Measurements from ENCODE around the gene SLC25A13. TPM values are rescaled to one million over a fixed set of nuclear protein-coding genes. Genes with fewer than 3 reads are reported as not detected.

The SLC25A13 gene
- total RNA-seq, 1 donor from 2014 or later, result 55.8 TPM

DNA sequence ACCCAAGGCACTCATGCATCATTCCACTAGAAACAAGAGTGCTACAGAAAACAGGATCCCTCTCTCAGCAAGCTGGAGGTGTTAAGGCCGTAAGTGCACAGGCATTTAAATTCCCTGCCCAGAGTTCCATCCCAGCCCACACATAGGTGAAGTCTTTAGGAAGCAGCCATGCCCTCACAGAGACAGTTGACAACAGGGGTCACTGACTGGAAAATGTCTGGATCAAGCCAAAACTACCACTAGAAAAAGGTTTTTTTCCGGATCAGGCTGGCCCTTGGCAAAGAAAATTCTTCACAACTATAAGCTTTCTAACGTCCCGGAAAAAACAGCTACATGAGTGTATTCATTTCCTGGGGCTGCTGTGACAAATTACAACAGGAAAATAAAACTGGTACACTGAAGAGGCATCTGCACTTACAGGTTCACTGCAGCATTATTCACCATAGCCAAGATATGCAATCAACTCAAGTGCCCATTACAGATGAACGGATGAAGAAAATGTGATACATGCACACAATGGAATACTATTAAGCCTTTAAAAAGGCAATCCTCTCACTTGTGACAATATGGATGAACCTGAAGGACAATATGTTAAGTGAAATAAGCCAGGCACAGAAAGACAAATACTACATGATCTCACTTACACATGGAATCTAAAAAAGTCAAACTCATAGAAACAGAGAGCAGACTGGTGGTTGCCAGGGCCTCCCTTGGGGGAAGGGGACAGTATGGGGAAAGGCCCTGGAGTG is 52.5 kb downstream of the SLC25A13 start:
- no peak overlapping the region for H3K27ac Mint-ChIP-seq
- no peak overlapping the region for H3K4me3 Mint-ChIP-seq
- no peaks in the 10 kb centered on the region for H3K4me1 Mint-ChIP-seq (ENCODE audit: unreplicated experiment)
- peaks cover 21% of the 10 kb centered on the region for H3K36me3 Mint-ChIP-seq
- DNase-seq (ENCODE audit: extremely low spot score, unreplicated experiment), result no peak
- H3K27me3 Mint-ChIP-seq, result no peaks in the 10 kb centered on the region
- TF ChIP-seq, protein P1, sequence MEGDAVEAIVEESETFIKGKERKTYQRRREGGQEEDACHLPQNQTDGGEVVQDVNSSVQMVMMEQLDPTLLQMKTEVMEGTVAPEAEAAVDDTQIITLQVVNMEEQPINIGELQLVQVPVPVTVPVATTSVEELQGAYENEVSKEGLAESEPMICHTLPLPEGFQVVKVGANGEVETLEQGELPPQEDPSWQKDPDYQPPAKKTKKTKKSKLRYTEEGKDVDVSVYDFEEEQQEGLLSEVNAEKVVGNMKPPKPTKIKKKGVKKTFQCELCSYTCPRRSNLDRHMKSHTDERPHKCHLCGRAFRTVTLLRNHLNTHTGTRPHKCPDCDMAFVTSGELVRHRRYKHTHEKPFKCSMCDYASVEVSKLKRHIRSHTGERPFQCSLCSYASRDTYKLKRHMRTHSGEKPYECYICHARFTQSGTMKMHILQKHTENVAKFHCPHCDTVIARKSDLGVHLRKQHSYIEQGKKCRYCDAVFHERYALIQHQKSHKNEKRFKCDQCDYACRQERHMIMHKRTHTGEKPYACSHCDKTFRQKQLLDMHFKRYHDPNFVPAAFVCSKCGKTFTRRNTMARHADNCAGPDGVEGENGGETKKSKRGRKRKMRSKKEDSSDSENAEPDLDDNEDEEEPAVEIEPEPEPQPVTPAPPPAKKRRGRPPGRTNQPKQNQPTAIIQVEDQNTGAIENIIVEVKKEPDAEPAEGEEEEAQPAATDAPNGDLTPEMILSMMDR (conservative IDR thresholded peaks at IDR 0.05), result no peak
- H3K9me3 Mint-ChIP-seq, result no peaks in the 10 kb centered on the region

- DNase-seq (ENCODE audit: extremely low spot score, unreplicated experiment), result no peak
- H3K27ac Mint-ChIP-seq, result no peak overlapping the region
- peaks cover 17% of the 10 kb centered on the region for H3K36me3 Mint-ChIP-seq
- peaks cover 9% of the 10 kb centered on the region for H3K9me3 Mint-ChIP-seq
- H3K4me1 Mint-ChIP-seq (ENCODE audit: unreplicated experiment), result no peaks in the 10 kb centered on the region
- no peaks in the 10 kb centered on the region for H3K27me3 Mint-ChIP-seq
- no peak overlapping the region for H3K4me3 Mint-ChIP-seq
- TF ChIP-seq, protein P1 (conservative IDR thresholded peaks at IDR 0.05), result no peak
Observed at GRCh38 chr7:96266580-96266979, 55.3 kb downstream of the SLC25A13 start.

- Mint-ChIP-seq H3K27ac (no peak overlapping the region), H3K4me1 (ENCODE audit: unreplicated experiment) (no peaks in the 10 kb centered on the region), H3K27me3 (no peaks in the 10 kb centered on the region), H3K36me3 (peaks cover 17% of the 10 kb centered on the region), H3K4me3 (no peak overlapping the region), H3K9me3 (peaks cover 9% of the 10 kb centered on the region)
- no peak for DNase-seq (ENCODE audit: extremely low spot score, unreplicated experiment)
- TF ChIP-seq, protein P1 (conservative IDR thresholded peaks at IDR 0.05), result no peak
Observed at GRCh38 chr7:96266015-96266414, 55.9 kb downstream of the SLC25A13 start.

DNA sequence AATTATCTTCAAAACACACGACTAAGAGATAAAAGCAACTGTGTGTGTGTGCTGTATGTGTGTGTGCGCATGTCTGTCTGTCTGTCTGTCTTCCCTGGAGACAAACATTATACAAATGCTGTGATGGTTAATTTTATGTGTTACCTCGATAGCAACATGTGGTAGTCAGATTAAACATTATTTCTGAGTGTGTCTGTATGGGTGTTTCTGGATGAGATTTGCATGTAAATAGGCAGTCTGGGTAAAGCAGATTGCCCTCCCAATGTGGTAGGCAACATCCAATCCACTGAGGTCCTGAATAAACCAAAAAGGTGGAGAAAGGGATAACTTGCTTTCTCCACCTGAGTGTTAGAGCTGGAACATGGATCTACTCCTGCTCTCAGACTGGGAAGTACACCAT is 67.9 kb downstream of the SLC25A13 start:
- H3K4me1 Mint-ChIP-seq (ENCODE audit: unreplicated experiment), result peaks cover 4% of the 10 kb centered on the region
- peaks cover 17% of the 10 kb centered on the region for H3K9me3 Mint-ChIP-seq

DNA sequence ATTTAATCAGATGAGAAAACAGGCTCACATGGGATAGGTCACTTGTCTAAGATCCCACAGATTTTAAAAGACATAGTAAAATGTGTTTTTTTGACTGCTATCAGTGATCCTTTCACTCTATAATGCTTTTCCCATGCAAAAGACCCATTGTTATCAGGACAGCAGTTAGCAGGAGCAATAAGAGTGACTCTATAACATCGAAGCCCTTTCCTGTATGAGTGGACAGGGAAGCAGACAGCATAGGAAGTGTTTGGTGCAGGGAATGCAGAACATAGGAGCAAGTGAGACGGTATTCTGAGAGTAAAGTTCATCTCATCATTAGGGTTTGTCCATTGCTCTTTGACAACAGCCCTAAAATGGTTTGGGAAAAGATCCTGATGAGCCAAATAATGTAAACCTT is 68.5 kb downstream of the SLC25A13 start:
- Mint-ChIP-seq H3K4me1 (ENCODE audit: unreplicated experiment) (peaks cover 4% of the 10 kb centered on the region), H3K36me3 (peaks cover 21% of the 10 kb centered on the region), H3K4me3 (no peak overlapping the region), H3K27ac (no peak overlapping the region), H3K27me3 (no peaks in the 10 kb centered on the region), H3K9me3 (peaks cover 17% of the 10 kb centered on the region)
- TF ChIP-seq, protein P1 (conservative IDR thresholded peaks at IDR 0.05), result no peak
- DNase-seq (ENCODE audit: extremely low spot score, unreplicated experiment), result no peak

More for the DNA sequence above, 67.9 kb downstream of the SLC25A13 start:
- H3K27ac Mint-ChIP-seq, result no peak overlapping the region
- H3K4me3 Mint-ChIP-seq, result no peak overlapping the region
- no peaks in the 10 kb centered on the region for H3K27me3 Mint-ChIP-seq
- DNase-seq (ENCODE audit: extremely low spot score, unreplicated experiment), result no peak
- peaks cover 21% of the 10 kb centered on the region for H3K36me3 Mint-ChIP-seq
- TF ChIP-seq, protein P1 (conservative IDR thresholded peaks at IDR 0.05), result no peak
